Fibroblast of pulmonary artery (primary cell): ENCODE measurements around the gene MGLL.

Experiments used
- DNase-seq: peaks from one replicate; pipeline ENCODE4 v3.0.0-alpha.2; 2010; ENCODE audit warnings: low read depth
- H3K4me3 ChIP-seq: replicated peaks from 2 replicates; pipeline ENCODE4 v1.5.1; 2011; ENCODE audit warnings: low read depth, mild to moderate bottlenecking, control low read depth, low read length, moderate library complexity
- CTCF ChIP-seq: IDR thresholded peaks from 2 replicates; pipeline ENCODE4 v1.5.1; 2011; ENCODE audit warnings: mild to moderate bottlenecking, control low read depth, low read length, inconsistent platforms; ENCODE audit errors: missing control alignments

The MGLL gene

GRCh38 chr3:127822041-127822681 is at the start of gene MGLL:
MGLL (minus strand) TSS chr3:127822515; CDS start chr3:127822318, 197 bp downstream.
- TF ChIP-seq CTCF = no peak
- peak within 1 kb of the TSS; percentile 72 for H3K4me3 ChIP-seq
- peak; percentile 32 for DNase-seq

- no peak for DNase-seq
- no peak overlapping the region for H3K4me3 ChIP-seq
- TF ChIP-seq CTCF = no peak
Measured at GRCh38 chr3:127870156-127870555, 47.8 kb upstream of the MGLL start.

DNA sequence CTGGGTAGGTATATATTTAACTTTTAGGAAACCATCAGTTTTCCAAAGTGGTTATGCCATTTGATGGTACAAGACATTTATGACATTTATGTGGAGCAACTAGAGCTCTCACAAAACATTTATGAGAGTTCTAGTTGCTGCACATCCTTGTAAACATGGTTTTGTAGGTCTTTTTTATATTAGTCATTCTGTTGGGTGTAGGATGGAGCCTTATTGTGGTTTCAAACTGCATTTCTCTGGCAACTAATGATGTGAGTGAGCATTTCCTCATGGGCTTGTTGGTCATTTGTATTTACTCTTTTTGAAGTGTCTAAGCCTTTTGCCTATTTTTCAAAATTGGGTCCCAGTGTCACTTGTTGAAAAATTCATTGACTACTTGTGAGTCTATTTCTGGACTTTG is 45.7 kb upstream of the MGLL start:
- DNase-seq = peak; percentile 9
- H3K4me3 ChIP-seq = no peak overlapping the region
- TF ChIP-seq CTCF = no peak

DNA sequence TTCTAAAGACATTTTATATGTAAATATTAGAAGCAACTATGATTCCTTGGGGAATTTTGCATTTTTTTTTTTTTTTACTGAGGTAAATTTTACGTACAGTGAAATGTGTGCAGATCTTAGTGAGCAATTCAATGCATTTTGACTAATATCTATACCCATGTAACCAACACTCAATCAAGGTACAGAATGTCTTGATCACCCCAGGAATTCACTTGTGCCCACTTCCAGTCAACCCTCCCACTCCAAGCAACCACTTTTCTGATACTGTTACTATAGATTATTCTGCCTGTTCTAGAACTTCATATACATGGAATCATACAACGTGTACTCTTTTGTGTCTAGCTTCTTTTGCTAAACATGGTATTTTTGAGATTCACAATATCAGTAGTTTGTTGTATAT is 45.1 kb upstream of the MGLL start:
- no peak for TF ChIP-seq CTCF
- DNase-seq = no peak
- no peak overlapping the region for H3K4me3 ChIP-seq

GRCh38 chr3:127865941-127866340 is 43.6 kb upstream of the MGLL start:
- no peak overlapping the region for H3K4me3 ChIP-seq
- DNase-seq = peak; percentile 38
- TF ChIP-seq CTCF = peak; percentile 13

GRCh38 chr3:127860211-127860696 is 37.9 kb upstream of the MGLL start:
- no peak for TF ChIP-seq CTCF
- H3K4me3 ChIP-seq = no peak overlapping the region
- DNase-seq = no peak

DNA sequence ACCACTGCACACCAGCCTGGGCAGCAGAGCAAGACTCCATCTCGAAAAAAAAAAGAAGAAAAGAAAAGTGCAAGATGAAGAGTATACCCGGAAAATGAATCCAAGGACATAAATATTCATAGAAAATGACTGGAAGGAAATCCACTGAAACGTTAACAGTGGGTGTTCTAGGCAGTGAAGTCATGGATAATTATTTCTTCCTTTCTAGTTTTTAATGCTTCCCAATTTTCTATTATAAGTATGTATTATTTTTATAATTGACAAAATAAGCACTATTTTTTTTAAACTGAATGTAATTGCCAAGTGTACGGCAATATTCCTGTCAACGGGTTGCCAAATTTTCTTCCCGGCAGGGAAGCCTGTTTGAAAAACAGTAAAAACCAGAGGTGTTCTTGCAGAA is 37.4 kb upstream of the MGLL start:
- TF ChIP-seq CTCF = no peak
- DNase-seq = no peak
- no peak overlapping the region for H3K4me3 ChIP-seq
